Measurements from ENCODE around the gene ID2.
"Not testable (repeated sequence)": the region's sequence is repeated elsewhere in the genome, so short reads cannot be mapped to it uniquely, and the experiment has no call there.

- not testable (repeated sequence) for TF ChIP-seq CTCF (IDR thresholded peaks at IDR 0.05; ENCODE audit: insufficient read depth, low read depth, low read length); EZH2 (IDR thresholded peaks at IDR 0.05; ENCODE audit: insufficient read depth, low read length)
These were observed 47.2 kb downstream of the ID2 start for GRCh38 chr2:8729101-8729500.
